Activated effector memory CD4-positive, alpha-beta T cell treated with anti-CD3 and anti-CD28 coated beads, Interleukin-2, amount 50 U/mL, for 16 hours (primary cell): ENCODE measurements around the gene TOP2B.

ENCODE experiments used
- DNase-seq: peaks from one replicate; pipeline ENCODE4 v3.0.0-alpha.2; 2020

TOP2B gene

GRCh38 chr3:25618028-25618427 is 46.7 kb downstream of the TOP2B start:
- DNase-seq = no peak

- no peak for DNase-seq
Observed at GRCh38 chr3:25611193-25611592, 53.5 kb downstream of the TOP2B start.

GRCh38 chr3:25610779-25611178 is 53.9 kb downstream of the TOP2B start:
- no peak for DNase-seq

GRCh38 chr3:25610167-25610566 is 54.5 kb downstream of the TOP2B start:
- no peak for DNase-seq

- no peak for DNase-seq
Observed at GRCh38 chr3:25604107-25604805, 60.5 kb downstream of the TOP2B start.

- no peak for DNase-seq
Observed at GRCh38 chr3:25603703-25604102, 61.0 kb downstream of the TOP2B start.

- DNase-seq = no peak
Observed at GRCh38 chr3:25597535-25598101, 67.1 kb downstream of the TOP2B start.

- no peak for DNase-seq
Observed at GRCh38 chr3:25594007-25594502, 70.7 kb downstream of the TOP2B start.

- no peak for DNase-seq
Observed at GRCh38 chr3:25593001-25593400, 71.7 kb downstream of the TOP2B start.

- DNase-seq = no peak
Observed at GRCh38 chr3:25592510-25592968, 72.2 kb downstream of the TOP2B start.

GRCh38 chr3:25589783-25590258 is 74.9 kb downstream of the TOP2B start:
- no peak for DNase-seq

GRCh38 chr3:25589104-25589782 is 75.5 kb downstream of the TOP2B start:
- no peak for DNase-seq

GRCh38 chr3:25588441-25589103 is 76.1 kb downstream of the TOP2B start:
- DNase-seq = no peak

GRCh38 chr3:25587975-25588374 is 76.7 kb downstream of the TOP2B start:
- no peak for DNase-seq

GRCh38 chr3:25587526-25587925 is 77.2 kb downstream of the TOP2B start:
- DNase-seq = no peak

GRCh38 chr3:25587094-25587493 is 77.6 kb downstream of the TOP2B start:
- DNase-seq = no peak

- no peak for DNase-seq
Observed at GRCh38 chr3:25586553-25586952, 78.2 kb downstream of the TOP2B start.

GRCh38 chr3:25586167-25586505 is 78.6 kb downstream of the TOP2B start:
- no peak for DNase-seq

GRCh38 chr3:25585361-25586166 is 79.1 kb downstream of the TOP2B start:
- DNase-seq = no peak

GRCh38 chr3:25584011-25584789 is 80.5 kb downstream of the TOP2B start:
- DNase-seq = no peak

- no peak for DNase-seq
Observed at GRCh38 chr3:25583343-25583742, 81.4 kb downstream of the TOP2B start.

GRCh38 chr3:25582242-25582641 is 82.5 kb downstream of the TOP2B start:
- DNase-seq = no peak
